SH-SY5Y (cell line): Measurements from ENCODE around the gene UTS2B.

Source experiments
- GATA2 ChIP-seq: IDR thresholded peaks from 2 replicates; pipeline ENCODE4 v1.6.1; 2011; ENCODE audit warnings: mild to moderate bottlenecking, low read depth, low read length
- GATA3 ChIP-seq: IDR thresholded peaks from 2 replicates; pipeline ENCODE4 v1.6.1; 2011; ENCODE audit warnings: low read depth, mild to moderate bottlenecking, low read length, moderate library complexity

The UTS2B gene

DNA sequence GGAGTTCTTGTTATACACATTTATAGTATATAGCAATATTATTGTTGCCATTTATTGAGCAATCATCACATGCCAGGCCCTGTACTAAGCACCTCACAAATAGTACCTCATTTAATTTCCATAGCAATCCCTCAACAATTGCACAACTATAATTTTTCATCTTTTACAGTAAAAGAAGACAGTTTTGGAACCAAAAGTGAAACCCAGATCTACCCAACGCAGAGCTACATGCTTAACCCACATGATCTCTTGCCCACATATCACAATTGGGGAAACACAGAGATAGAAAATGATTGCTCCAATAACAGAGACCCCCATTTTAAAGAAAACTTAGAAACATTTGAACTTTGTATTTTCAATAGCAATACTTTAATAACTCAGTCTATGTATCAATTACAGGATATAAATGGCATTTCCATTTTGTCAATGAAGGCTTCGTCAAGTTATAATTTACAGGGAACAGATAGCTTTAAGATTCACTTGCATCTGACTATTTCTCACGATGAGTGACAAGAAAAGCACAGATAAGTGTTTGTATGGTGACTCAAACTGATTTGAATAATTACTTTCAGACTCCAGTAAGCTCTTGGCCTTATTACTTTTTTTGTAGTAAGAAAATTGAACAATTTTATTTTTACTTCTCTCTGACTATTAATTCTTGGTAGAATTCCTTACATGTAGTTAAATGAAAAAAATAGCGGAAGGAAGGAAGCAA is 39.9 kb downstream of the UTS2B start:
- no peak for TF ChIP-seq GATA3
- TF ChIP-seq GATA2: no peak

DNA sequence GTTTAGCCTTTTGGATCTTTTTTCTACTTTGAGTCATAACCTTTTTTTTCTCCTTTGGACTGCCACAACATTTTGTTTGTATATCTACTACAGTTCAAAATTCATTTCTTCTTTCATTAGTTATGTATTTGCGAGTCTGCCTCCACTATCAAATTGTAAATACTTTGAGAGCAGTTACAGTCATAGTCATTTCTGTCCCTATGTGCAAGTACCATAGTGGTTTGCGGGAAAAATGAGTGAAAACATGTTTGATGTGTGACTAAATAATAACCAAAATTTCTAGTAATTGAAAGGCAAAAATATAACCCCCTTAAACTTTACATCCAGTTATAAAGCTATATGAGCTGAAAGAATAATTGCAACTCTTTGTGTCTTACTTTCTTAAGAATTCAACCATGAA is 46.9 kb downstream of the UTS2B start:
- TF ChIP-seq GATA2 (no peak), GATA3 (no peak)

DNA sequence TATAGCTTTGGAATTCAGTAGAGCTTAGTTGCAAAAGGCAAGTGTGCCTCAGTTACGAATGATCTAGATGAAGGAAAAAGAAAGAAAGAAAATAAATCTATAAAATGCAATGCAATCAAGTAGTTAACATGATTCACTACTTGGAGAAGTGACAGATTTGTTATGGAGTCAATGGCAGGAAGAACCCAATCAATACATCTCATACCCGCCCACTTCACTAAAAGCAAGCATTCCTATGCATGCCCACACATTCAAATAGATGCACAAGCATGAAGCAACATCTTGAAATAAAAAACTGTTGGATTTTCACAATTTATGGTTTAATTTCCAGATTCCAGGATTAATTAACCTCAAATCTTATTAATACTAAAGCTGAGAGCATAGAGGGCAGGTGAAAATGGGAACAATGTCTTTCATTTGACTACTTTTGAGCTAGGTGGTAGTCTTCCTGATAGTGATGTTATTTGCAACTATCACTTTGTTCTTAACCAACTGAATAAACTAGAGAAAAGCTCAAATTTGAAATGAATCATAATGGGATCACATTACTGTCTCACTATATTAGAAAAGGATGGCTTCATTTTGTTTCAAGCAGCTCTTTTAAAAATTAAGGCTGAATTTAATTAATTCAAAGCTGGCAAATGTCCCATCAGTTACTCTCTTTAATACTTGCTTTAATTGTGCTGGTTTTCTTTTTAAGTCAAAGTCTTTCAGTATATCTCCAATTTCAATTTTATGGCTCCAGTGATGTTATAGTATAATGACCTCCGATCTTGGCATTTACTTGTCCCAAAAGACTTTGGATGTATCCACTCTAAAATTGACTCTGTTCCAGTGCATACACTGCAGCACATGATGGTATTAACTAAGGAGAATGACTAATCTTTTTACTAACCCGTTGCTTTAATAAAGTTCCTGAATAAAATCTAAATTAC is 47.8 kb downstream of the UTS2B start:
- TF ChIP-seq GATA2: no peak
- no peak for TF ChIP-seq GATA3

- no peak for TF ChIP-seq GATA2
- TF ChIP-seq GATA3: no peak
These were observed 49.4 kb downstream of the UTS2B start for GRCh38 chr3:191280882-191281281.

GRCh38 chr3:191280111-191280510 is 50.2 kb downstream of the UTS2B start:
- TF ChIP-seq GATA3 (no peak), GATA2 (no peak)

GRCh38 chr3:191275751-191276150 is 54.6 kb downstream of the UTS2B start:
- TF ChIP-seq GATA2 (no peak), GATA3 (no peak)

DNA sequence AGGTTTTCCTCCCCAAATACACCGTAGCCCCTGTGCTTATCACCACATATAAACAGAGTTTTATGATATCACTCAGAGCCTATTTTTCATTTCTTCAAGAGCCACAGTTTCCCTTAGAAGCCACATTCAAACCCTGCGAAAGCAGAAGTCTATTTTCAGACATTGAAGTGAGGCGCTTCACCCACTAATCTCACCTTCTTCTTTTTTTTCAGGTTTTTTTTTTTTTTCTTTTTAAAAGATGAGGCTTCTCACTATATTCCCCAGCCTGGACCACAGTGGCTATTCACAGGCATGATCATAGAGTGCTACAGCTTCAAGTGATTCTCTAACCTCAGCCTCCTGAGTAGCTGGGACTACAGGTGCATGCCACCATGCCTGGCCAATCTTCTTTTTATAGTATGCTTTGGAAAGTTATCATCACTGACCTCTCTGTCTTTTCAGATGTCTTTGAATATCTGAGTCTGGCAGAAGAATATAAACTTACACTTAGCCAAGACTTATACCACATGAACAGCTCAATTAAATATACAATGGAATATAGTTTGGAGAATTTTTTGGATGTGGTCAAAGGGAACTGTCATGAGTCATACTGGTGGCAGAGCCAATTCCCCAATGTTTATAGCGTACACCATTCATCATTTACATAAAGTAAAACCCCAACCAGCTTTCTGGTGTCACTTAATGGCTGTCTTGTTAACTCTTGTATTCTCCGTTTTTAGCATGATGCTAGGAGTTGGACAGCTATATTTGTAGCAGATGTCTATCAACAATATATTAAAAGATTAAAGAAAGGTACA is 60.8 kb downstream of the UTS2B start:
- no peak for TF ChIP-seq GATA2
- no peak for TF ChIP-seq GATA3

GRCh38 chr3:191268737-191269136 is 61.6 kb downstream of the UTS2B start:
- TF ChIP-seq GATA2 (no peak), GATA3 (no peak)

GRCh38 chr3:191263850-191264249 is 66.5 kb downstream of the UTS2B start:
- TF ChIP-seq GATA2 (no peak), GATA3 (no peak)

DNA sequence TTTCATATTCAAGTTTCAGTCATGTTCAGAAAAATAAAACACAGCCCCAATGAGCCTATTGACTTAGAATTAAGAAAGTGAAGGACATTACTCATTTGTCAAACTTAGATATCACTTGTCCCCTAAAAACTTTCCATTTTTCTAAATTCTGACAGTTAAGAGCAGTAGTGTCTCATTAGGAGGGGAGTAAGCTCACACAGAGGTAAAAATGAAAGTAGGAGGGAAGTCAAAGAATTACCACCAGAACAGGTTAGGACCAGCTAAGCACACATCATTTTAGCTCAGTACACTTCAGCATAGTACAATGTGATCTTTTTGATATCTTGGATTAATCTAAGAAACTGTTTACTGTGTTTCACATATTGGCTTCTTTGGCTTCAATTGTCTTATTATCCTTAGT is 67.0 kb downstream of the UTS2B start:
- TF ChIP-seq GATA3 (no peak), GATA2 (no peak)

DNA sequence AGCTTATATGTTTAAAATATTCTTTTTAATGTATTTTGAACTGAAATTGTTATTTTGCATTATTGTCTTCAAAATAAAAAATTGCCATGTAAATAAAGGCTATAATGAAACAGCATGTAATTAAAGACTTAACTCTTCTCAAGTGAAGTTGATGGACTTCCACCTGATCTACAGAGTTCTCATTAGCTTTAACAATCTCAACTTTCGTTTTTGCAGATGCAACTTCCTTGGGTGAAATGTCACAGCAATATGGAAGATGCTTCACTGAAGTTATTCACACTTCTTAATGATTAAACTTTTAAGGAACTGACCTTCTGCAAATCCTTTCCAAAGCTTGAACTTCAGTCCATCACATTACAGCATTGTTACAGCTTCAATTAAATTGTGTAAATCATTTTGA is 67.7 kb downstream of the UTS2B start:
- no peak for TF ChIP-seq GATA3
- no peak for TF ChIP-seq GATA2

DNA sequence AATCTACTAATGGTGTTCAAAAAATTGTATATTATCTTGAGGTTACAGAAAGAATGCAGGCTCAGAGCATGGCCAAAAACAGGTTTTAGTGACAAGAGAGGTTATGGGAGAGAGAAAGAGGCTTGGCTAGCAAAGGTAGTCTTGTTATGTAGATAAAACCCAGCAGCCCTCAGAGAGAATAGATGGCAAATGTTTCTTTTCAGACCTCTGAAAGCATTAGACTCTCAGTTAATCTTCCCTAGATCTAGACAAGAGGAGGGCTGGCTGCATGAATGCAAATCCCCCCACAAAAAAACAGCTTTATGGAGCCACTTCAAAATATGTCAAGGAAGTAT is 69.1 kb downstream of the UTS2B start:
- TF ChIP-seq GATA2 (no peak), GATA3 (no peak)

GRCh38 chr3:191260431-191261303 is 69.7 kb downstream of the UTS2B start:
- TF ChIP-seq GATA3 (no peak), GATA2 (no peak)

DNA sequence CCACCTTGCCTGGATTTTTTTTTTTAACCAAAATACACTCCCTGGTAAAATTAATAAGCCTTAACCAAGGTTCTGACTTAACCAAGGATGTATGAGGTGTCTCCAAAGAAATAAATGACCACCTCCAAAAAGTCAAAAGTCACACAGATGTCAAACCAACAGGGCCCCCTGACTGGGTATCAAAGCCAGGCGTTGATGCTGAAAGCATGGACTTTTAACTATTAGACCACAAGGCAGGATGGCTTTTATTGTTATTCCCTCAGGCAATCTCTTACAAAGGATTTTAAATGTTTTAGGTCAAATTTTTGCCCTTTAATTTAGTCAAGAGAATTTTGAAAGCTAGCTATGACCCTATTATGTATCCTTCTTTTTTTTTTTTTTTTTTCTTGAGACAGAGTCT is 70.8 kb downstream of the UTS2B start:
- TF ChIP-seq GATA3 (no peak), GATA2 (no peak)
